Upper lobe of left lung (tissue), 6 donors: ENCODE measurements around the gene ACTG1. TPM values are rescaled to one million over a fixed set of nuclear protein-coding genes. Genes with fewer than 3 reads are reported as not detected.

Source experiments
- ATAC-seq, 2 donors: fragments of 200-7000 bp; cut with Tn5 transposase; one replicate each; pipeline ENCODE4 v1.9.1; 2022; ENCODE audit warnings: mild to moderate bottlenecking in 2 of 2, moderate library complexity in 2 of 2; ENCODE audit not compliant: low FRiP score in 2 of 2
- DNase-seq, 2 donors: peaks; one replicate each; pipeline ENCODE4 v3.0.0-alpha.2; 2019 to 2020
- H3K27ac ChIP-seq, 4 donors: fragments of 200-600 bp; sonication (generic); one replicate each; pipeline ENCODE4 v1.5.1; 2016 to 2019
- H3K27me3 ChIP-seq, 4 donors: fragments of 200-600 bp; sonication (generic); one replicate each; pipeline ENCODE4 v1.5.1; 2017 to 2019
- H3K36me3 ChIP-seq, 4 donors: fragments of 200-600 bp; sonication (generic); one replicate each; pipeline ENCODE4 v1.5.1; 2016 to 2019
- H3K4me1 ChIP-seq, 4 donors: fragments of 200-600 bp; sonication (generic); one replicate each; pipeline ENCODE4 v1.5.1; 2018 to 2019
- H3K4me3 ChIP-seq, 4 donors: fragments of 200-600 bp; sonication (generic); one replicate each; pipeline ENCODE4 v1.5.1; 2017 to 2019; ENCODE audit warnings: mild to moderate bottlenecking in 2 of 4, moderate library complexity in 1 of 4
- H3K9me3 ChIP-seq, 4 donors: fragments of 200-600 bp; sonication (generic); one replicate each; pipeline ENCODE4 v1.5.1; 2018 to 2019
- EP300 ChIP-seq, 4 donors: sonication (generic); formaldehyde crosslinking; IDR thresholded peaks; one replicate each; pipeline ENCODE4 v1.5.1; 2017; ENCODE audit warnings: antibody characterized with exemption in 4 of 4, control low read depth in 2 of 4
- POLR2A ChIP-seq, 4 donors: fragments of 450-650 bp; IDR thresholded peaks; one replicate each; pipeline ENCODE4 v1.5.1; 2016 to 2017; ENCODE audit warnings: antibody characterized with exemption in 4 of 4, mild to moderate bottlenecking in 2 of 4
- POLR2AphosphoS5 ChIP-seq, 2 donors: sonication (generic); formaldehyde crosslinking; IDR thresholded peaks; one replicate each; pipeline ENCODE4 v1.5.1; 2017; ENCODE audit warnings: antibody characterized with exemption in 2 of 2
- WGBS, 2 donors: methylation state at CpG; one replicate each; pipeline ENCODE4 v1.1.5; 2017 to 2018; 5-methylcytosine and 5-hydroxymethylcytosine counted together
- total RNA-seq, 6 donors: library from RNA; depleted of rRNA in 4 of 6; stranded (reverse); fragments of >200 nt in 4 of 6; gene quantifications; one replicate each; pipeline versions ENCODE4 v1.1.0 to v1.2.1, GENCODE V29; 2016 to 2021
- TF ChIP-seq, protein P1 (sequence below), 6 experiments: fragments of 450-650 bp in 4 of 6; fragments of 200-600 bp in 2 of 6; sonication (generic) in 2 of 6; IDR thresholded peaks; one replicate each; pipeline ENCODE4 v1.5.1; 2016 to 2019; ENCODE audit warnings: antibody characterized with exemption in 6 of 6
- donor health status: DM: no; HTN: no; CAD: no; lungs with moderate emphysema.
- donor health status: DM: no; HTN: yes; CAD: no; lungs with severe emphysema.

Gene ACTG1
- total RNA-seq, 6 donors from 2014 or later = 902 to 3,864 (median 2,097) TPM

DNA sequence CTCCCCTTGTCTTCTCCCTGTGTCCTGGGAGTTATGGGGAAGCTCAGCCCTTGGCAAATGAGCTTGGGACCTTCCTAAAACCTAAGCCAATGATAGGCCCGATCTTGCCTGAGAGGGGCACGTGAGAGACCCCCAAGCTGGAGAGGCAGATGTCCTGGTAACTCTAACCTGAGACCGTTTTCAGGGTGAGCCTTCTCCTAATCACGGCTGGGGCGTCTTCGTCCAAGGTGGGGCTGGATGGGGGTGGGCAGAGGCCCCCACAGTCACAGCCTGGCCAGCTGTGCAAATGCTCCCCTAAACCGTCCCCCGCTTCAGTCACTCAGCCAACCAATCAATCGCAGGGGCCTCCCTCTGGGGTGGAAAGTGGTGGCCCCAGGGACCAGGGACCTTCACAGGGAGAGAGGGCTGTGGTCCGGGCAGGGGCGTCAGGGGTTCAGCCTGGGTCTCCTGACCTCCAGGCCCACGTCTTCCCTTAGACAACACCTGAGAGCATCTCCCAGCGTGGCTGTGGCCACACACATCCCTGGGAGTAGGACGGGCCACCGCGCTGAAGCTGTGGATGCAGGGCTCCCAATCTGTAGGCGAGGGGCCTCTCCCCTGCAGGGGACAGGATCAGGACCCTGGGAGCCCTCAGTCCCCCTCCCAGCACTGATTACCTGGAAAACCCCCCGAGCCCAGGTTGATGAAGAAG lies 30.6 kb downstream of the ACTG1 start:
- Histone ChIP-seq H3K27ac (no peak overlapping the region), H3K4me1 (peaks cover 21 to 37% (median 28%) of the 10 kb centered on the region in 4 donors), H3K36me3 (no peaks in the 10 kb centered on the region), H3K27me3 (peaks cover 0 to 4% (median 0%) of the 10 kb centered on the region in 4 donors), H3K4me3 (peak overlapping the region; percentile 5 to 58 (median 50)), H3K9me3 (no peaks in the 10 kb centered on the region)
- peak in 1 of 2 donors; percentile 56 for DNase-seq
- 26 to 69% methylated on average over 6 to 18 of the region's 18 CpGs for WGBS, 2 donors
- no peak for ATAC-seq
- TF ChIP-seq, protein P1, sequence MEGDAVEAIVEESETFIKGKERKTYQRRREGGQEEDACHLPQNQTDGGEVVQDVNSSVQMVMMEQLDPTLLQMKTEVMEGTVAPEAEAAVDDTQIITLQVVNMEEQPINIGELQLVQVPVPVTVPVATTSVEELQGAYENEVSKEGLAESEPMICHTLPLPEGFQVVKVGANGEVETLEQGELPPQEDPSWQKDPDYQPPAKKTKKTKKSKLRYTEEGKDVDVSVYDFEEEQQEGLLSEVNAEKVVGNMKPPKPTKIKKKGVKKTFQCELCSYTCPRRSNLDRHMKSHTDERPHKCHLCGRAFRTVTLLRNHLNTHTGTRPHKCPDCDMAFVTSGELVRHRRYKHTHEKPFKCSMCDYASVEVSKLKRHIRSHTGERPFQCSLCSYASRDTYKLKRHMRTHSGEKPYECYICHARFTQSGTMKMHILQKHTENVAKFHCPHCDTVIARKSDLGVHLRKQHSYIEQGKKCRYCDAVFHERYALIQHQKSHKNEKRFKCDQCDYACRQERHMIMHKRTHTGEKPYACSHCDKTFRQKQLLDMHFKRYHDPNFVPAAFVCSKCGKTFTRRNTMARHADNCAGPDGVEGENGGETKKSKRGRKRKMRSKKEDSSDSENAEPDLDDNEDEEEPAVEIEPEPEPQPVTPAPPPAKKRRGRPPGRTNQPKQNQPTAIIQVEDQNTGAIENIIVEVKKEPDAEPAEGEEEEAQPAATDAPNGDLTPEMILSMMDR (IDR thresholded peaks at IDR 0.05) = no peak
- TF ChIP-seq POLR2AphosphoS5 (IDR thresholded peaks at IDR 0.05) (no peak), EP300 (IDR thresholded peaks at IDR 0.05) (no peak)

DNA sequence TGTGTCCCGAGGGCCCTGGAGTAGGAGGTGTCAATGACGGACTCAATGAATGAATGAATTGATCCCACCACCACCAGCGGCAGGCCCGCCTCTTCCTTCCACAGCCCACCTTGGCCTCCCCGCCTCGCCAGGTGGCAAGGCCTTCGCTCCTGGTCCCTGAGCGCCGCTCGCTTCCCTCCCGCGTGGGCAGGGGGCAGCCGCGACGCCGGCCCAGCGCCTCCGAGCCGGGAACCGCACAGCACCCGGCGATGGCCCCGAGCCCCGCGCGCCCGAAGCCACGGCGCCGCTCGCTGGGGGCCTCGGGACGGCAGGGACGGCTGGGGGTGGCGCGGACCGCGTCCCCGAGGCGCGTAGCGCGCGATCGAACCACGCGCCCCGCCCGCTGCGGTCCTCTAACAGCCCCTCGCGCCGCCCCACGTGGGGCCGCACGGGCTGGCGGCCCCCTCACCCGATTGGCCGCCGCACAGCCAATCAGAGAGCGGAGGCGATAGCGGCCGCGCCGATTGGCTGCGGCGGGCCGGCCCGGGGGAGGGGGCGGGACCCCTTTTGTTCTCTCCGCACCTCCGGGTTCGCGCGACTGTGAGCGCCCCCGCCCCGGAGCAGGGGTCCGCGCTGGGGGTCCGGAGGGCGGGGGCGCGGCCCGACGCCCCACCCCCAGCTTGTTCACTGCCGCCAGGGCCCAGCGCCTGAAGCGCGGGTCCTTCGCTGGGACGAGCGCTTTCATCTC lies 31.4 kb downstream of the ACTG1 start:
- Histone ChIP-seq H3K9me3 (no peaks in the 10 kb centered on the region), H3K4me3 (peak overlapping the region; percentile 5 to 58 (median 50)), H3K4me1 (peaks cover 21 to 37% (median 28%) of the 10 kb centered on the region in 4 donors), H3K36me3 (no peaks in the 10 kb centered on the region), H3K27me3 (peaks cover 0 to 4% (median 0%) of the 10 kb centered on the region in 4 donors), H3K27ac (no peak overlapping the region)
- TF ChIP-seq, protein P1 (IDR thresholded peaks at IDR 0.05) = no peak
- TF ChIP-seq EP300 (IDR thresholded peaks at IDR 0.05) = no peak
- TF ChIP-seq POLR2AphosphoS5 (IDR thresholded peaks at IDR 0.05) = no peak
- TF ChIP-seq POLR2A (IDR thresholded peaks at IDR 0.05) = no peak
- DNase-seq = peak; percentile 50 to 93
- WGBS, 2 donors = 19 to 38% methylated on average over 7 to 60 of the region's 94 CpGs
- ATAC-seq = peak in 1 of 2 donors; percentile 86

DNA sequence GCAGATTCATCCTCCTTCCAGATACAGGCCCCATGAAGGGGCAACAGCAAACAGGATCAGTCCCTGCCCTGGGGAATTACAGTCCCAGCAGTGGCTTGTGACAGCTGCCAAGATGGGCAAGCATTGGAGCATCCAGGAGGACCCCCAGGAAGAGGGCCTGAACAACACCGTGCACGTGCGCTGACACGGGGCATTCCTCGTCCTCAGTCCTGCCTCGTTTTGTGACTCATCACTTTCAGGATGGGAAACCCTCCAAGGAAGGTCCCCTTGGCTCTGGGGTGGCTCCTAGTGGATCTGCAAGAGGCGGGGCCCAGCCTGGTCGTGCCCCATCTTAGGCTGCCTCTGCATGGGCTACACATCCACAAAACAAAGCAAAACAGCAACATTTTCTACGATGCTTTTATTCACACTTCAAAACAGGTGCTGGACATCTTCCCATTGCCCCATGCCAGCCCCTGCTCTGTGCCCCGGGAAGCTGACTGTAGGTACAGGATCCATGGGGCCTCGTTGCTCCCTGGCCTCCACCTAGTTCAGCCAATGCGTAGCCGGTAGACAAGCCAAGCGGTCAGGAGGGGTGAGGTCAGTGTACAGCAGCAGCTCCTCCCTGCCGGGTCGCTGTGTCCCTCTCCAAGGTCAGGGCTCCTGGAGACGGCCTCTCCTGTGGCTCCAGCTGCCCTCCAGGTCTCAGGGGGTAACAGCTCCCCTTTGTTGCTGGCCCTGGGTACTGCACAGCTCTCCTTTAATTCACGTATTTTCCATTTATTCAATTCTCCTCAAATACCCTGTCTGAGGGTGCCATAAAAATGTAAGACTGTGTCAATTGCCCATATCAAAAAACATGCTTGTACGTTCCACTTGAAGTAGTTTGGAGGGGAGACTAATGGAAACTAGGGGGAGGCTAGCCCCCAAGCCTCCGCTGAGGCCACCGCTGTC lies 32.2 kb downstream of the ACTG1 start:
- ATAC-seq (peak in 1 of 2 donors; percentile 7), DNase-seq (no peak)
- H3K9me3 ChIP-seq = no peaks in the 10 kb centered on the region
- WGBS, 2 donors = 73 to 79% methylated on average over 11 to 21 of the region's 21 CpGs
- H3K27ac ChIP-seq = no peak overlapping the region
- peaks cover 21 to 37% (median 28%) of the 10 kb centered on the region in 4 donors for H3K4me1 ChIP-seq
- no peaks in the 10 kb centered on the region for H3K36me3 ChIP-seq
- peak overlapping the region in 2 of 4 donors; percentile 54 to 58 for H3K4me3 ChIP-seq
- TF ChIP-seq POLR2AphosphoS5 (IDR thresholded peaks at IDR 0.05) = no peak
- no peak for TF ChIP-seq EP300 (IDR thresholded peaks at IDR 0.05)
- TF ChIP-seq POLR2A (IDR thresholded peaks at IDR 0.05) = no peak
- TF ChIP-seq, protein P1 (IDR thresholded peaks at IDR 0.05) = no peak
- peaks cover 0 to 4% (median 0%) of the 10 kb centered on the region in 4 donors for H3K27me3 ChIP-seq

DNA sequence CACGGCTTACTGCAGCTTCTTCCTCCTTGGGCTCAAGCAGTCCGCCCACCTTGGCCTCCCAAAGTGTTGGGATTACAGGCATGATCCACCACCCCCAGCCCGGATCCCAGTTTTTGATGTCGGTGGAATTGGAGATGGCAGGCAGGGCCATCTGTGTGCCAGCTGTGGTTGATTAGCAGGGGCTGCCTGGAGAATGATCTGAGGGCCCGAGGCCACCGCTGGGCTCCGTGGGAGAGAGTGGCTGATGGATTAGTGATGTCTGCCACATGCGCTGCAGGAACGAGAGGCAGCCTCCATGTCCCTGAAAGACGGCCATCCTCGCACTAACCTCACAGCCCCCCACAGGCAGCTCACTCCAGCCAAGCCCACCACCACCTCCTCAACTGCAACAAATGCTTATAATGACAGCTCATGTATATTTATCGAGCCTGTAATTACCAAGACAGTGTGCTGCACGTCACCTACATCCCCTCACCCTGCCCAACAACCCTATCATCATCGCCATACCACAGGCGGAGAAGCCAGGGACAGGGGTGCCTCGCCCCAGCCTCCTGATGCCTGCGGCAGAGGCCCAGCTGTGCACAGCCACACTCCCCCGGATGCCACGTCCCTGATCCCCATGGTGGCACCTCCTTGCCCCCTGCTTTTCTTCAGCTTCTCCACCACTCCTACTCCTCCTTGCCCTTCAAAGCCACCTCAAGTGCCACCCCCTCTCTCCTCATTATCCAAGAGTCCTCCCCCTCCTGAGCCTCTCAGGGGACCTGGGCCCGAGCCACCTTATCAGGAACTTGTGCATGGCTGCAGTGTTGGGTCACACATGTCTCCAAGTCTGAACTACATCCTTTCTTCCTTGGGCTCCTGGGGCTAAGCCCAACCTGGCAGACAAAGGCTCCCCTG lies 33.2 kb downstream of the ACTG1 start:
- Histone ChIP-seq H3K27me3 (peaks cover 0 to 4% (median 0%) of the 10 kb centered on the region in 4 donors), H3K9me3 (no peaks in the 10 kb centered on the region), H3K4me1 (peaks cover 17 to 31% (median 24%) of the 10 kb centered on the region in 4 donors), H3K4me3 (no peak overlapping the region), H3K27ac (no peak overlapping the region), H3K36me3 (no peaks in the 10 kb centered on the region)
- 88 to 90% methylated on average over 12 to 20 of the region's 20 CpGs for WGBS, 2 donors
- DNase-seq (peak in 1 of 2 donors; percentile 56), ATAC-seq (no peak)
- no peak for TF ChIP-seq POLR2AphosphoS5 (IDR thresholded peaks at IDR 0.05)
